ENCODE results near the gene C1orf116.

The C1orf116 gene

GRCh38 chr1:207003210-207003609 is 29.3 kb downstream of the C1orf116 start:
- in situ Hi-C loops (cut with MboI; ENCODE audit: low pct_unique_long_range_greater_than_20kb, low sequenced_read_pairs, unreplicated experiment), result no loop called here
- TF ChIP-seq, protein P1, sequence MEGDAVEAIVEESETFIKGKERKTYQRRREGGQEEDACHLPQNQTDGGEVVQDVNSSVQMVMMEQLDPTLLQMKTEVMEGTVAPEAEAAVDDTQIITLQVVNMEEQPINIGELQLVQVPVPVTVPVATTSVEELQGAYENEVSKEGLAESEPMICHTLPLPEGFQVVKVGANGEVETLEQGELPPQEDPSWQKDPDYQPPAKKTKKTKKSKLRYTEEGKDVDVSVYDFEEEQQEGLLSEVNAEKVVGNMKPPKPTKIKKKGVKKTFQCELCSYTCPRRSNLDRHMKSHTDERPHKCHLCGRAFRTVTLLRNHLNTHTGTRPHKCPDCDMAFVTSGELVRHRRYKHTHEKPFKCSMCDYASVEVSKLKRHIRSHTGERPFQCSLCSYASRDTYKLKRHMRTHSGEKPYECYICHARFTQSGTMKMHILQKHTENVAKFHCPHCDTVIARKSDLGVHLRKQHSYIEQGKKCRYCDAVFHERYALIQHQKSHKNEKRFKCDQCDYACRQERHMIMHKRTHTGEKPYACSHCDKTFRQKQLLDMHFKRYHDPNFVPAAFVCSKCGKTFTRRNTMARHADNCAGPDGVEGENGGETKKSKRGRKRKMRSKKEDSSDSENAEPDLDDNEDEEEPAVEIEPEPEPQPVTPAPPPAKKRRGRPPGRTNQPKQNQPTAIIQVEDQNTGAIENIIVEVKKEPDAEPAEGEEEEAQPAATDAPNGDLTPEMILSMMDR (IDR thresholded peaks at IDR 0.05; ENCODE audit: extremely low read depth, insufficient read depth, missing control alignments), result no peak
- no peak for DNase-seq (ENCODE audit: low spot score)

- in situ Hi-C loops (cut with MboI; ENCODE audit: low pct_unique_long_range_greater_than_20kb, low sequenced_read_pairs, unreplicated experiment), result no loop called here
- no peak for DNase-seq (ENCODE audit: low spot score)
- TF ChIP-seq, protein P1 (IDR thresholded peaks at IDR 0.05; ENCODE audit: extremely low read depth, insufficient read depth, missing control alignments), result no peak
Measured at GRCh38 chr1:207002724-207003146, 29.8 kb downstream of the C1orf116 start.

DNA sequence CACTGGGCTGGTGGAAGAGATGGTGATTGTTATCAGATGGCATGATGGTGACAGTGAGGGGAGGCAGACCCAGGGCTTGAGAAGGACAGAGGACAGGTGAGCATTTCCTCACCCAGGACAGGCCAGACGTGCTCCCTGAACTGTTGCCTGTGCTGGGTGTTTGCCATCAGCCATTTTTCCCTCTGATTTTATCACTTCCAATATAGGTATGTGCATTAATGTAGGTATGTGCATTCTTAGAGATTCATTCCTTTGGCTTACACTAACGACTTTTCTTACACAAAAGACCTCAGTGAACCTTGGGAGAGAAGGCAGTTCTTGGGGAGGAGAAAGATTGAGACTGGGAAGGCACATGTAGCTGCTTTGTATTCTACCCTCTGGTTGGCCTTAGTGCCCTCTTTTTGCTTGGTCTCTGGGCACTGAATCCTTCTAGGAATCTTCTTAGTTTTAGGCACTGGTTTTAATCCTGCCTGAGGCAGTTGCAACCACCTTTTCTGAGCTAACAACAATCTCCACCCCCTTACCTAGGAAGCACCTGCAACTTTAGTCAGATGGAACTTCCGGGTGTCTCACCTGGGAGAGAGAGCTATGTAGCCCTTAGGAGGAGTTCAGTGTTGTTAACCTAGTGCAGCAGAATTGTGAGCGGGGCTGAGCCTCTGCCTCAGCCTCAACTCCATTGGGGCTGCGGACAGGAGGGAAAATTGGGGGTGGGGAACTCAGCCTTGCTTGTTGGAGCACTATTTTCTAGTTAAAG is 30.9 kb downstream of the C1orf116 start:
- TF ChIP-seq, protein P1 (IDR thresholded peaks at IDR 0.05; ENCODE audit: extremely low read depth, insufficient read depth, missing control alignments), result no peak
- in situ Hi-C loops (cut with MboI; ENCODE audit: low pct_unique_long_range_greater_than_20kb, low sequenced_read_pairs, unreplicated experiment), result no loop called here
- no peak for DNase-seq (ENCODE audit: low spot score)

DNA sequence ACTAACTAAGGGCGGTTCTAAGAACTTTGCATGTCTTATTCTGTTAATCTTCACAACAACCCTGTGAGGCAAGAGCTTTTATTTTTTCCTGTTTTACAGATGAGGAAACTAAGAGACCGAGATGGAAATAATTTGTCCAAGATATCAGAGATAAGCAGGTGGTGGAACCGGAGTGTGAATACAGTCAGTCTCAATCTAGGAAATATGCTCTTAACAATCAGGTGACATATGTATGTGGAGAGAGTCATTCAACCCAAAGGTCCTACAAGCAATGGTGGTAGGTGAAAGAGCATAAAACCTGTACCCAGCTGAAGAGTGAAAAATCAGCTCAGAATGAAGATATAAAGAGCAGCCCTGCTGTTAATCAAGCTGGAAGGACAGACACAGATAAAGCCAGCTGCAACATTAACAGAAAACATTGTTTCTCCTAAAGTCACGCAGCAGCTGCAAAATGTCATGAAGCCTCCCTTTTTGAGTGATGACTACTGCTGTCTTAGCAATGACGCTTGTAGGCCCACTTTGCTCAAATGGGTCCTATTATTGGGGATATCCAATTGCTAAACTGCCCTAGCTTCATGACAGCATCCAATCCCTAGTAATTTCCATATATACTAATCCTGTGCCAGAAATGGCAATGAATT is 31.8 kb downstream of the C1orf116 start:
- DNase-seq (ENCODE audit: low spot score), result no peak
- TF ChIP-seq, protein P1 (IDR thresholded peaks at IDR 0.05; ENCODE audit: extremely low read depth, insufficient read depth, missing control alignments), result no peak
- in situ Hi-C loops (cut with MboI; ENCODE audit: low pct_unique_long_range_greater_than_20kb, low sequenced_read_pairs, unreplicated experiment), result no loop called here

GRCh38 chr1:206998816-206999215 is 33.7 kb downstream of the C1orf116 start:
- TF ChIP-seq, protein P1 (IDR thresholded peaks at IDR 0.05; ENCODE audit: extremely low read depth, insufficient read depth, missing control alignments), result no peak
- in situ Hi-C loops (cut with MboI; ENCODE audit: low pct_unique_long_range_greater_than_20kb, low sequenced_read_pairs, unreplicated experiment), result no loop called here
- DNase-seq (ENCODE audit: low spot score), result no peak

- TF ChIP-seq, protein P1 (IDR thresholded peaks at IDR 0.05; ENCODE audit: extremely low read depth, insufficient read depth, missing control alignments), result no peak
Measured at GRCh38 chr1:206992790-206993189, 39.8 kb downstream of the C1orf116 start.

More at GRCh38 chr1:206992790-206993189, 39.8 kb downstream of the C1orf116 start:
- no peak for DNase-seq (ENCODE audit: low spot score)
- in situ Hi-C loops (cut with MboI; ENCODE audit: low pct_unique_long_range_greater_than_20kb, low sequenced_read_pairs, unreplicated experiment), result no loop called here
